PFSK-1 (cell line): ENCODE data around the gene FICD.

Source experiments
- FOXP2 ChIP-seq: optimal IDR thresholded peaks from 2 replicates; pipeline ENCODE3; 2011; ENCODE audit warnings: borderline replicate concordance, control low read depth, inconsistent platforms; ENCODE audit not compliant: insufficient read depth; ENCODE audit errors: extremely low read length, extremely low read depth
- POLR2AphosphoS5 ChIP-seq: IDR thresholded peaks from 2 replicates; pipeline ENCODE4 v1.6.1; 2012; ENCODE audit warnings: low read depth, mild to moderate bottlenecking, control low read depth, low read length, moderate library complexity
- REST ChIP-seq, 2 experiments: IDR thresholded peaks; 2 replicates each; pipeline versions ENCODE4 v1.6.1 to v1.8.0; 2011 to 2012; ENCODE audit warnings: low read depth in 2 of 2, low read length in 2 of 2, control low read depth in 1 of 2, inconsistent platforms in 1 of 2, mild to moderate bottlenecking in 1 of 2, moderate library complexity in 1 of 2; ENCODE audit not compliant: insufficient read depth in 1 of 2
- SIN3A ChIP-seq: IDR thresholded peaks from 2 replicates; pipeline ENCODE4 v1.6.1; 2012; ENCODE audit warnings: mild to moderate bottlenecking, low read length, moderate library complexity, borderline replicate concordance; ENCODE audit not compliant: insufficient read depth
- TAF1 ChIP-seq: IDR thresholded peaks from 2 replicates; pipeline ENCODE4 v1.6.1; 2012; ENCODE audit warnings: low read length, control low read depth, borderline replicate concordance; ENCODE audit not compliant: insufficient read depth

FICD gene

GRCh38 chr12:108507971-108508642 is 7.0 kb upstream of the FICD start:
- no peak for TF ChIP-seq FOXP2
- no peak for TF ChIP-seq SIN3A
- TF ChIP-seq REST (IDR thresholded peaks at IDR 0.05; ENCODE audit: insufficient read depth in 1 of 2, low read depth in 2 of 2, low read length in 2 of 2), result no peak
- no peak for TF ChIP-seq TAF1
- TF ChIP-seq POLR2AphosphoS5, result no peak

- TF ChIP-seq SIN3A (no peak), REST (IDR thresholded peaks at IDR 0.05; ENCODE audit: insufficient read depth in 1 of 2, low read depth in 2 of 2, low read length in 2 of 2) (no peak), POLR2AphosphoS5 (no peak), FOXP2 (no peak), TAF1 (no peak)
These were observed 5.3 kb upstream of the FICD start for GRCh38 chr12:108509806-108510205.

- TF ChIP-seq REST (IDR thresholded peaks at IDR 0.05; ENCODE audit: insufficient read depth in 1 of 2, low read depth in 2 of 2, low read length in 2 of 2) (no peak), FOXP2 (no peak), POLR2AphosphoS5 (no peak), SIN3A (no peak), TAF1 (no peak)
These were observed 4.2 kb upstream of the FICD start for GRCh38 chr12:108510836-108511235.

- TF ChIP-seq POLR2AphosphoS5 (no peak), REST (IDR thresholded peaks at IDR 0.05; ENCODE audit: insufficient read depth in 1 of 2, low read depth in 2 of 2, low read length in 2 of 2) (no peak), TAF1 (no peak), FOXP2 (no peak), SIN3A (no peak)
These were observed 3.2 kb upstream of the FICD start for GRCh38 chr12:108511633-108512540.
